Measurements from ENCODE around the gene NOC4L.

- TF ChIP-seq CTCF (optimal IDR thresholded peaks at IDR 0.05 in 1 of 3, IDR thresholded peaks at IDR 0.05 in 1 of 3, conservative IDR thresholded peaks at IDR 0.05 in 1 of 3; ENCODE audit: extremely low read depth in 1 of 3, insufficient read depth in 2 of 3, low read length in 3 of 3) (no peak), EZH2 (IDR thresholded peaks at IDR 0.05; ENCODE audit: low read length) (no peak)
Observed at GRCh38 chr12:132154341-132154761, 10.1 kb downstream of the NOC4L start.

Measured in keratinocyte (primary cell).